ENCODE results near the gene MOCOS. TPM values are rescaled to one million over a fixed set of nuclear protein-coding genes. Genes with fewer than 3 reads are reported as not detected.
"Not testable (repeated sequence)": the region's sequence is repeated elsewhere in the genome, so short reads cannot be mapped to it uniquely, and the experiment has no call there.

MOCOS gene
- total RNA-seq, 1 donor from 2014 or later = 1.3 TPM

DNA sequence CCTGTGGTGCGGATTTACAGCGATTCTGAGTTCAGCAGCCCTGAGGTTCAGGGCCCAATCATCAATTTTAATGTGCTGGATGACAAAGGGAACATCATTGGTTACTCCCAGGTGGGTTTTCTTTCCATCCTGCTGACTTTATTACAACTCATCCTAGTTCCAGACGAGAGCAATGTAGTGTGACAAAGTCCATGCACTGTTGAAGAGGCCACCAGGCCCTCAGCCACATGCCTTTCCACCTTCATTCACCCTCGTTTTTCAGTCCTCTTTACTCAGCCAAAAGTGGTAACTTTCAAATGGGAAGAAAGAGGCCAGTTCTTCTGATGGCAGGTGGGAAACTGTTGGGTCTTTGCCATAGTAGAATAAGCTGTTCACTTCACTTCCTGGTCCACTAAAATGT lies 17.9 kb downstream of the MOCOS start:
- TF ChIP-seq, protein P1, sequence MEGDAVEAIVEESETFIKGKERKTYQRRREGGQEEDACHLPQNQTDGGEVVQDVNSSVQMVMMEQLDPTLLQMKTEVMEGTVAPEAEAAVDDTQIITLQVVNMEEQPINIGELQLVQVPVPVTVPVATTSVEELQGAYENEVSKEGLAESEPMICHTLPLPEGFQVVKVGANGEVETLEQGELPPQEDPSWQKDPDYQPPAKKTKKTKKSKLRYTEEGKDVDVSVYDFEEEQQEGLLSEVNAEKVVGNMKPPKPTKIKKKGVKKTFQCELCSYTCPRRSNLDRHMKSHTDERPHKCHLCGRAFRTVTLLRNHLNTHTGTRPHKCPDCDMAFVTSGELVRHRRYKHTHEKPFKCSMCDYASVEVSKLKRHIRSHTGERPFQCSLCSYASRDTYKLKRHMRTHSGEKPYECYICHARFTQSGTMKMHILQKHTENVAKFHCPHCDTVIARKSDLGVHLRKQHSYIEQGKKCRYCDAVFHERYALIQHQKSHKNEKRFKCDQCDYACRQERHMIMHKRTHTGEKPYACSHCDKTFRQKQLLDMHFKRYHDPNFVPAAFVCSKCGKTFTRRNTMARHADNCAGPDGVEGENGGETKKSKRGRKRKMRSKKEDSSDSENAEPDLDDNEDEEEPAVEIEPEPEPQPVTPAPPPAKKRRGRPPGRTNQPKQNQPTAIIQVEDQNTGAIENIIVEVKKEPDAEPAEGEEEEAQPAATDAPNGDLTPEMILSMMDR (IDR thresholded peaks at IDR 0.05; ENCODE audit: partially characterized antibody, unreplicated experiment) = no peak
- peaks cover 3% of the 10 kb centered on the region for H3K27me3 Mint-ChIP-seq (ENCODE audit: unreplicated experiment)
- no peak overlapping the region for H3K27ac Mint-ChIP-seq (ENCODE audit: unreplicated experiment)
- H3K4me1 Mint-ChIP-seq (ENCODE audit: low read depth, unreplicated experiment) = no peaks in the 10 kb centered on the region
- H3K4me3 Mint-ChIP-seq (ENCODE audit: unreplicated experiment) = no peak overlapping the region
- H3K36me3 Mint-ChIP-seq (ENCODE audit: unreplicated experiment) = peaks cover 5% of the 10 kb centered on the region
- no peak for DNase-seq
- H3K9me3 Mint-ChIP-seq (ENCODE audit: unreplicated experiment) = no peaks in the 10 kb centered on the region

DNA sequence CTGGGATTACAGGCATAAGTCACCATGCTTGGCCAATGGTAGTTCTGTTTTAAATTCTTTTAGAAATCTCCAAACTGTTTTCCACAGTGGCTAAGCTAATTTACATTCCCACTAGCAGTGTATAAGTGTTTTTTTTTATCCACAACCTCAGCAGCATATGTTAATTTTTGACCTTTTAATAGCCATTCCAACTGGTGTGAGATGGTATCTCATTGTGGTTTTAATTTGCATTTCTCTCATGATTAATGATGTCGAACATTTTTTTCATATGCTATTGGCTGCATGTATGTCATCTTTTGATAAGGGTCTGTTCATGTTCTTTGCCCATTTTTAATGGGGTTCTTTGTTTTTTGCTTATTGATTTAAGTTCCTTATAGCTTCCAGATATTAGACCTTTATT lies 20.0 kb downstream of the MOCOS start:
- Mint-ChIP-seq H3K27ac (ENCODE audit: unreplicated experiment) (no peak overlapping the region), H3K36me3 (ENCODE audit: unreplicated experiment) (peaks cover 5% of the 10 kb centered on the region)
- TF ChIP-seq, protein P1 (IDR thresholded peaks at IDR 0.05; ENCODE audit: partially characterized antibody, unreplicated experiment) = no peak

DNA sequence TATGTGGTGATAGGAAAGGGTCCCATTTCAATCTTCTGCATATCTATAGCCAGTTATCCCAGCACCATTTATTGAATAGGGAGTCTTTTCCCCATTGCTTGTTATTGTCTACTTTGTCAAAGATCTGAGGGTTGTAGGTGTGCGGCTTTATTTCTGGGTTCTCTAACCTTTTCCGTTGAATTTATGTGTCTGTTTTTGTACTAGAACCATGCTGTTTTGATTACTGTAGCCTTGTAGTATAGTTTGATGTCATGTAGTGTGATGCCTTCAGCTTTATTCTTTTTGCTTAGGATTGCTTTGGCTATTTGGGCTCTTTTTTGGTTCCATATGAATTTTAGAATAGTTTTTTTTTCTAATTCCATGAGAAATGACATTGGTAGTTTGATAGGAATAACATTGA lies 20.7 kb downstream of the MOCOS start:
- not testable (repeated sequence) for H3K27ac Mint-ChIP-seq (ENCODE audit: unreplicated experiment); H3K4me1 Mint-ChIP-seq (ENCODE audit: low read depth, unreplicated experiment); H3K9me3 Mint-ChIP-seq (ENCODE audit: unreplicated experiment); DNase-seq; H3K27me3 Mint-ChIP-seq (ENCODE audit: unreplicated experiment); H3K36me3 Mint-ChIP-seq (ENCODE audit: unreplicated experiment); H3K4me3 Mint-ChIP-seq (ENCODE audit: unreplicated experiment)

More for the DNA sequence above, 20.0 kb downstream of the MOCOS start:
- H3K27me3 Mint-ChIP-seq (ENCODE audit: unreplicated experiment) = no peaks in the 10 kb centered on the region
- H3K4me1 Mint-ChIP-seq (ENCODE audit: low read depth, unreplicated experiment) = no peaks in the 10 kb centered on the region
- H3K4me3 Mint-ChIP-seq (ENCODE audit: unreplicated experiment) = no peak overlapping the region
- H3K9me3 Mint-ChIP-seq (ENCODE audit: unreplicated experiment) = no peaks in the 10 kb centered on the region
- DNase-seq = no peak

DNA sequence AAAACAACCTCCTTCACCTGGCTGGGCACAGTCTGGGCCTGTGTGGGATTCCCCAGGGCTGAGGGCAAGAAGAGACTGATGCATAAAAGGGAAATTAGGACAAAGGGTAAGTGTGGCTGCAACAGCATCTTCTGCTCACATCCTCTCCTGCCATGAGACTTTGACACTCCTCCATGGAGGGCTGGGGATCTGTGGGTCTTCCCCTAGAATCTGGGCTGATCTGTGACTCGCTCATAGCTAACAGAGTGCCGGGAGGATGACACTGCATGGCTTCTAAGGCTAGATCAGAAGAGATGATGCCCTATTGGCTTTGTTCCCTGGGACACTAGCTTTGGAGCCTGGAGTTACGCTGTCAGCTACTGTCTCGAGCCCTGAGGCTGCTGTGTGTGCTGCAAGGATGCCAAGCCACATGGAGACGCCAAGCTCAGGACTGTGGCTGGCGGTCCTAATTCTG lies 24.3 kb downstream of the MOCOS start:
- peaks cover 2% of the 10 kb centered on the region for H3K27me3 Mint-ChIP-seq (ENCODE audit: unreplicated experiment)
- no peaks in the 10 kb centered on the region for H3K4me1 Mint-ChIP-seq (ENCODE audit: low read depth, unreplicated experiment)
- no peak overlapping the region for H3K4me3 Mint-ChIP-seq (ENCODE audit: unreplicated experiment)
- H3K9me3 Mint-ChIP-seq (ENCODE audit: unreplicated experiment) = no peaks in the 10 kb centered on the region
- TF ChIP-seq, protein P1 (IDR thresholded peaks at IDR 0.05; ENCODE audit: partially characterized antibody, unreplicated experiment) = no peak
- H3K36me3 Mint-ChIP-seq (ENCODE audit: unreplicated experiment) = peaks cover 5% of the 10 kb centered on the region
- H3K27ac Mint-ChIP-seq (ENCODE audit: unreplicated experiment) = no peak overlapping the region
- no peak for DNase-seq

DNA sequence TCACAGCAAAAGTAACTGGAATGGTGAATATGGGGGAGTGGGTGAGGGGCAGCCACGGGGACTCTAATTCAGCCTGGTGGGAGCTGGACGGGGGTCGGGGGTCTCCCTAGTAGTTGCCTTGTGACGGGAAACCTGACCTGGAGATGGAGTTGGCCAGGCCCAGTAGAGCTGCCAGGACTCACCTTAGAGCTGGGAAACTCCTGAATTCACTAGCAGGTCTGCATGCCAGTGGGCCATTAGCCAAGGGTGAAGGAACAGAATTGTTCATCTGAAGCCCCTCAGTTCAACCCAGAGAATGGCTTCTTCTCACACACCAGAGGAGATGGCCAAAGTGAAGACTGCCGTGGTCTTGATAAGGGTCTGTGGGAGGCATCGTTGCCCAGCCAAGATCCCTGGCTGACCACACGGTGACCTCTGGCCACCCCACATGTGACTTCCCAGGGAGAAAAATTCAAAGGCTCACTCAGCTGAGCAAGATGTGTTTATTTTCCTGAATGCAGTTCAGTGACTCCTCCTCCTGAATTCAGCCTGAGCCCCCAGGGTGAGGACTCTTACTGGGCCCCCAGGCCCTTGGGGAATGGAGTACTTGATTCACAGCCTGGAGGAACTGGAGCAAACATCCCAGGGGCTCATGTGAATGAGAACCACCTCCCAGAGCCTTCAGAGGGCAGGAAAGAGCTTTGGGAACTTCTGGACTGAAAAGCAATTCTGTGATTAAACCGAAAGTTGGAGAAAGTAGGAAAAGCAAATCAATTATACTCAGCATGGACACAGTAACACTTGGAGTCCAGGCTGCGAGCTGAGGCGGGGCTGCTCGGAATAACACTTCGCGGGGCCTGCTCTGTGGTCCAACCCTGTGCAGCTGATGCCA lies 25.2 kb downstream of the MOCOS start:
- no peak overlapping the region for H3K4me3 Mint-ChIP-seq (ENCODE audit: unreplicated experiment)
- H3K27me3 Mint-ChIP-seq (ENCODE audit: unreplicated experiment) = peaks cover 2% of the 10 kb centered on the region
- no peaks in the 10 kb centered on the region for H3K4me1 Mint-ChIP-seq (ENCODE audit: low read depth, unreplicated experiment)
- H3K9me3 Mint-ChIP-seq (ENCODE audit: unreplicated experiment) = no peaks in the 10 kb centered on the region
- TF ChIP-seq, protein P1 (IDR thresholded peaks at IDR 0.05; ENCODE audit: partially characterized antibody, unreplicated experiment) = no peak
- H3K27ac Mint-ChIP-seq (ENCODE audit: unreplicated experiment) = no peak overlapping the region
- peaks cover 5% of the 10 kb centered on the region for H3K36me3 Mint-ChIP-seq (ENCODE audit: unreplicated experiment)
- DNase-seq = no peak
